HPDE6-E6E7 (cell line): Measurements from ENCODE around the gene SPDYE3.
"Not testable (repeated sequence)": the region's sequence is repeated elsewhere in the genome, so short reads cannot be mapped to it uniquely, and the experiment has no call there.

Experiments used
- DNase-seq: peaks from one replicate; pipeline ENCODE4 v3.0.0; 2011; ENCODE audit warnings: missing footprints; ENCODE audit errors: extremely low spot score

Gene SPDYE3

GRCh38 chr7:100307402-100307801 is at the start of gene SPDYE3:
SPDYE3 (plus strand) TSS chr7:100307702; CDS start chr7:100307886, 184 bp downstream.
- DNase-seq: not testable (repeated sequence)

- DNase-seq: not testable (repeated sequence)
Observed at GRCh38 chr7:100259984-100260383, 47.5 kb upstream of the SPDYE3 start.

- not testable (repeated sequence) for DNase-seq
Observed at GRCh38 chr7:100262896-100263295, 44.6 kb upstream of the SPDYE3 start.

- DNase-seq: not testable (repeated sequence)
Observed at GRCh38 chr7:100264223-100264622, 43.3 kb upstream of the SPDYE3 start.

- DNase-seq: not testable (repeated sequence)
Observed at GRCh38 chr7:100264669-100265165, 42.8 kb upstream of the SPDYE3 start.

GRCh38 chr7:100265851-100266250 is 41.7 kb upstream of the SPDYE3 start:
- not testable (repeated sequence) for DNase-seq

GRCh38 chr7:100266576-100267354 is 40.7 kb upstream of the SPDYE3 start:
- no peak for DNase-seq

- DNase-seq: no peak
Observed at GRCh38 chr7:100267648-100268047, 39.9 kb upstream of the SPDYE3 start.

GRCh38 chr7:100268882-100269281 is 38.6 kb upstream of the SPDYE3 start:
- not testable (repeated sequence) for DNase-seq

- not testable (repeated sequence) for DNase-seq
Observed at GRCh38 chr7:100269306-100270045, 38.0 kb upstream of the SPDYE3 start.

- DNase-seq: not testable (repeated sequence)
Observed at GRCh38 chr7:100270046-100270918, 37.2 kb upstream of the SPDYE3 start.

GRCh38 chr7:100270941-100271593 is 36.4 kb upstream of the SPDYE3 start:
- not testable (repeated sequence) for DNase-seq

GRCh38 chr7:100271716-100272537 is 35.6 kb upstream of the SPDYE3 start:
- peak; percentile 86 for DNase-seq

GRCh38 chr7:100272538-100272902 is 35.0 kb upstream of the SPDYE3 start:
- DNase-seq: not testable (repeated sequence)

- no peak for DNase-seq
Observed at GRCh38 chr7:100275120-100275519, 32.4 kb upstream of the SPDYE3 start.

- DNase-seq: not testable (repeated sequence)
Observed at GRCh38 chr7:100276126-100276525, 31.4 kb upstream of the SPDYE3 start.

- DNase-seq: not testable (repeated sequence)
Observed at GRCh38 chr7:100282069-100282608, 25.4 kb upstream of the SPDYE3 start.

GRCh38 chr7:100283147-100283546 is 24.4 kb upstream of the SPDYE3 start:
- not testable (repeated sequence) for DNase-seq

GRCh38 chr7:100287191-100287969 is 20.1 kb upstream of the SPDYE3 start:
- not testable (repeated sequence) for DNase-seq
